DOHH2 (cell line): Measurements from ENCODE around the gene ANKRD30A.

Experiments used
- H3F3A ChIP-seq: fragments of 200-600 bp; sonication (generic), shearing (Covaris generic); 2 replicates; pipeline ENCODE4 v1.6.0; 2016; ENCODE audit warnings: antibody characterized with exemption, mild to moderate bottlenecking; ENCODE audit not compliant: control insufficient read depth, insufficient read depth
- H3K27ac ChIP-seq: fragments of 200-600 bp; sonication (generic); 2 replicates; pipeline ENCODE4 v1.5.1; 2014; ENCODE audit warnings: low read depth, mild to moderate bottlenecking, low read length, moderate library complexity
- H3K27me3 ChIP-seq: fragments of 200-600 bp; sonication (generic); 2 replicates; pipeline ENCODE4 v1.6.1; 2014; ENCODE audit warnings: mild to moderate bottlenecking, low read length, mixed read lengths; ENCODE audit not compliant: control insufficient read depth
- H3K36me3 ChIP-seq: fragments of 200-600 bp; sonication (generic); 2 replicates; pipeline ENCODE4 v1.6.1; 2014; ENCODE audit warnings: mild to moderate bottlenecking, low read length, moderate library complexity, mixed read lengths; ENCODE audit not compliant: control insufficient read depth
- H3K4me1 ChIP-seq: fragments of 200-600 bp; sonication (generic); 2 replicates; pipeline ENCODE4 v1.6.1; 2014; ENCODE audit warnings: mild to moderate bottlenecking, low read length, mixed read lengths; ENCODE audit not compliant: control insufficient read depth
- H3K4me2 ChIP-seq: fragments of 200-600 bp; sonication (generic); 2 replicates; pipeline ENCODE4 v1.6.0; 2014; ENCODE audit warnings: mild to moderate bottlenecking, low read length, moderate library complexity
- H3K4me3 ChIP-seq: fragments of 200-600 bp; sonication (generic); 2 replicates; pipeline ENCODE4 v1.5.1; 2014; ENCODE audit warnings: mild to moderate bottlenecking, low read length, mixed read lengths
- H3K79me2 ChIP-seq: fragments of 200-600 bp; sonication (generic); 2 replicates; pipeline ENCODE4 v1.6.1; 2014; ENCODE audit warnings: mild to moderate bottlenecking, low read length, mixed read lengths; ENCODE audit not compliant: control insufficient read depth
- H3K9me2 ChIP-seq: fragments of 200-600 bp; sonication (generic); replicated peaks from 2 replicates; pipeline ENCODE4 v1.6.1; 2014; ENCODE audit warnings: mild to moderate bottlenecking, low read length, mixed read lengths; ENCODE audit not compliant: control insufficient read depth
- H3K9me3 ChIP-seq: fragments of 200-600 bp; sonication (generic); 2 replicates; pipeline ENCODE4 v1.6.1; 2014; ENCODE audit warnings: antibody characterized with exemption, low read length, mixed read lengths; ENCODE audit not compliant: control insufficient read depth, insufficient read depth
- H4K20me1 ChIP-seq: fragments of 200-600 bp; sonication (generic); 2 replicates; pipeline ENCODE4 v1.6.0; 2014; ENCODE audit warnings: low read depth, mild to moderate bottlenecking, antibody characterized with exemption, low read length, moderate library complexity; ENCODE audit not compliant: control insufficient read depth, insufficient read depth
- CTCF ChIP-seq: fragments of 200-600 bp; sonication (generic); IDR thresholded peaks from one replicate; pipeline ENCODE4 v1.5.1; 2014; ENCODE audit warnings: antibody characterized with exemption, mild to moderate bottlenecking, low read depth, low read length; ENCODE audit not compliant: poor library complexity, severe bottlenecking
- EZH2phosphoT487 ChIP-seq: fragments of 200-600 bp; sonication (generic); IDR thresholded peaks from 2 replicates; pipeline ENCODE4 v1.6.1; 2017; ENCODE audit warnings: borderline replicate concordance, mild to moderate bottlenecking, antibody characterized with exemption, low read length, moderate library complexity, mixed read lengths

ANKRD30A gene

GRCh38 chr10:37101261-37101660 lies 24.1 kb upstream of the ANKRD30A start:
- Histone ChIP-seq H3K4me1 (no peaks in the 10 kb centered on the region), H4K20me1 (no peaks in the 10 kb centered on the region), H3K9me3 (no peaks in the 10 kb centered on the region), H3K27me3 (no peaks in the 10 kb centered on the region), H3K27ac (no peak overlapping the region), H3F3A (no peaks in the 10 kb centered on the region), H3K79me2 (no peaks in the 10 kb centered on the region), H3K9me2 (no peaks in the 10 kb centered on the region), H3K4me3 (no peak overlapping the region), H3K4me2 (no peak overlapping the region), H3K36me3 (no peaks in the 10 kb centered on the region)
- no peak for TF ChIP-seq EZH2phosphoT487

- Histone ChIP-seq H3K9me3 (no peaks in the 10 kb centered on the region), H3K79me2 (no peaks in the 10 kb centered on the region), H3K9me2 (no peaks in the 10 kb centered on the region), H3K27ac (no peak overlapping the region), H3K4me2 (no peak overlapping the region), H3K36me3 (no peaks in the 10 kb centered on the region), H3K4me1 (no peaks in the 10 kb centered on the region), H3F3A (no peaks in the 10 kb centered on the region), H3K4me3 (no peak overlapping the region), H3K27me3 (no peaks in the 10 kb centered on the region), H4K20me1 (no peaks in the 10 kb centered on the region)
- TF ChIP-seq EZH2phosphoT487 (no peak), CTCF (no peak)
Measured at GRCh38 chr10:37109000-37109399, 16.4 kb upstream of the ANKRD30A start.

GRCh38 chr10:37124532-37124931 lies 866 bp upstream of the ANKRD30A start:
- Histone ChIP-seq H3K27me3 (no peaks in the 10 kb centered on the region), H4K20me1 (no peaks in the 10 kb centered on the region), H3K9me3 (no peaks in the 10 kb centered on the region), H3K27ac (no peak overlapping the region), H3F3A (no peaks in the 10 kb centered on the region), H3K36me3 (no peaks in the 10 kb centered on the region), H3K4me1 (no peaks in the 10 kb centered on the region), H3K4me2 (no peak overlapping the region), H3K4me3 (no peak overlapping the region), H3K9me2 (no peaks in the 10 kb centered on the region), H3K79me2 (no peaks in the 10 kb centered on the region)
- TF ChIP-seq EZH2phosphoT487: no peak
- TF ChIP-seq CTCF: no peak

GRCh38 chr10:37125921-37126320 lies 523 bp downstream of the ANKRD30A start:
- Histone ChIP-seq H3K27ac (no peak overlapping the region), H3K27me3 (no peaks in the 10 kb centered on the region), H3K4me1 (no peaks in the 10 kb centered on the region), H4K20me1 (no peaks in the 10 kb centered on the region), H3K4me3 (no peak overlapping the region), H3K4me2 (no peak overlapping the region), H3K9me2 (no peaks in the 10 kb centered on the region), H3K79me2 (no peaks in the 10 kb centered on the region), H3F3A (no peaks in the 10 kb centered on the region), H3K36me3 (no peaks in the 10 kb centered on the region), H3K9me3 (no peaks in the 10 kb centered on the region)
- TF ChIP-seq CTCF: no peak
- no peak for TF ChIP-seq EZH2phosphoT487
